Left cardiac atrium (tissue), 4 donors: ENCODE measurements around the gene LUC7L2. TPM values are rescaled to one million over a fixed set of nuclear protein-coding genes. Genes with fewer than 3 reads are reported as not detected.
"Not testable (repeated sequence)": the region's sequence is repeated elsewhere in the genome, so short reads cannot be mapped to it uniquely, and the experiment has no call there.

ENCODE experiments used
- ATAC-seq, 2 donors: fragments of 200-7000 bp; cut with Tn5 transposase; one replicate each; pipeline ENCODE4 v1.9.1; 2020; ENCODE audit warnings: mild to moderate bottlenecking in 2 of 2, moderate library complexity in 2 of 2
- DNase-seq: peaks from one replicate; pipeline ENCODE4 v3.0.0-alpha.2; 2020
- intact Hi-C, 2 donors: fragments of 100-400 bp; cut with DNase I; formaldehyde crosslinking; loops; one replicate each; pipeline versions ENCODE4 v1.14.1 to v1.15.1; 2022 to 2023
- total RNA-seq, 2 donors: library from RNA; stranded (reverse); fragmentation: NEBNext Ultra II Directional; extraction: Animal tissue kit (Norgen Biotek cat#: 25700); gene quantifications; one replicate each; pipeline ENCODE4 v1.2.1, GENCODE V29; 2021
- donor health status: DM: no; HTN: yes; CAD: no.
- donor health status: DM: no; HTN: yes; CAD: no; lungs with severe emphysema.
- donor health status: DM: yes; HTN: yes; CAD: no.
- donor health status: Dilated cardiomyopathy.

LUC7L2 gene
- total RNA-seq, 2 donors from 2014 or later: 46.4 to 52.3 TPM

GRCh38 chr7:139427029-139427420 is 67.3 kb downstream of the LUC7L2 start:
- no peak for ATAC-seq
- DNase-seq: no peak
- intact Hi-C loops: no loop called here

GRCh38 chr7:139427788-139428187 is 68.1 kb downstream of the LUC7L2 start:
- DNase-seq (no peak), ATAC-seq (no peak)
- intact Hi-C loops: no loop called here

- intact Hi-C loops, ATAC-seq, DNase-seq: not testable (repeated sequence)
These were observed 70.0 kb downstream of the LUC7L2 start for GRCh38 chr7:139429735-139430134.

- ATAC-seq (no peak), DNase-seq (no peak)
- intact Hi-C loops: no loop called here
These were observed 70.7 kb downstream of the LUC7L2 start for GRCh38 chr7:139430443-139430842.

GRCh38 chr7:139431010-139431409 is 71.3 kb downstream of the LUC7L2 start:
- DNase-seq (no peak), ATAC-seq (no peak)
- intact Hi-C loops: no loop called here

GRCh38 chr7:139431459-139431858 is 71.8 kb downstream of the LUC7L2 start:
- intact Hi-C loops: no loop called here
- ATAC-seq (no peak), DNase-seq (no peak)

GRCh38 chr7:139436806-139437205 is 77.1 kb downstream of the LUC7L2 start:
- DNase-seq (no peak), ATAC-seq (no peak)

GRCh38 chr7:139439375-139439774 is 79.7 kb downstream of the LUC7L2 start:
- DNase-seq (no peak), ATAC-seq (no peak)
- intact Hi-C loops: no loop called here

More at GRCh38 chr7:139436806-139437205, 77.1 kb downstream of the LUC7L2 start:
- intact Hi-C loops: no loop called here

GRCh38 chr7:139441961-139442360 is 82.3 kb downstream of the LUC7L2 start:
- ATAC-seq (no peak), DNase-seq (no peak)
- intact Hi-C loops: no loop called here

- DNase-seq: no peak
- intact Hi-C loops: no loop called here
- ATAC-seq: no peak
These were observed 86.6 kb downstream of the LUC7L2 start for GRCh38 chr7:139446051-139446890.

- DNase-seq (no peak), ATAC-seq (no peak)
- intact Hi-C loops: no loop called here
These were observed 91.2 kb downstream of the LUC7L2 start for GRCh38 chr7:139450851-139451250.

- intact Hi-C loops: no loop called here
- DNase-seq (peak; percentile 39), ATAC-seq (peak in 1 of 2 donors; percentile 18)
These were observed 91.9 kb downstream of the LUC7L2 start for GRCh38 chr7:139451638-139452037.

- ATAC-seq (peak in 1 of 2 donors; percentile 53), DNase-seq (no peak)
- intact Hi-C loops: no loop called here
These were observed 93.4 kb downstream of the LUC7L2 start for GRCh38 chr7:139452958-139453672.

GRCh38 chr7:139453673-139454321 is 94.1 kb downstream of the LUC7L2 start:
- intact Hi-C loops: no loop called here
- DNase-seq (no peak), ATAC-seq (peak in 1 of 2 donors; percentile 19)

- ATAC-seq (no peak), DNase-seq (no peak)
- intact Hi-C loops: no loop called here
These were observed 96.1 kb downstream of the LUC7L2 start for GRCh38 chr7:139455789-139456188.

- DNase-seq: no peak
- ATAC-seq: no peak
- intact Hi-C loops: no loop called here
These were observed 96.8 kb downstream of the LUC7L2 start for GRCh38 chr7:139456511-139456910.

- intact Hi-C loops: no loop called here
- DNase-seq: no peak
- no peak for ATAC-seq
These were observed 97.7 kb downstream of the LUC7L2 start for GRCh38 chr7:139457153-139457946.

- intact Hi-C loops, ATAC-seq, DNase-seq: not testable (repeated sequence)
These were observed 103.7 kb downstream of the LUC7L2 start for GRCh38 chr7:139463421-139463820.

- DNase-seq, ATAC-seq, intact Hi-C loops: not testable (repeated sequence)
These were observed 104.8 kb downstream of the LUC7L2 start for GRCh38 chr7:139464511-139464910.
